GM19025 (cell line): ENCODE measurements around the gene METTL16.
A peak's percentile ranks its signal among the peaks of the same experiment; 100 is the strongest.

Experiments used
- ATAC-seq: cut with Tn5 transposase; IDR thresholded peaks from one replicate; pipeline ENCODE4 v1.9.1; 2021; ENCODE audit warnings: mild to moderate bottlenecking, low read depth, moderate library complexity; ENCODE audit not compliant: unreplicated experiment

METTL16 gene

GRCh38 chr17:2419486-2419885 lies 92.2 kb downstream of the METTL16 start:
- ATAC-seq: no peak

GRCh38 chr17:2418572-2418971 lies 93.1 kb downstream of the METTL16 start:
- no peak for ATAC-seq

DNA sequence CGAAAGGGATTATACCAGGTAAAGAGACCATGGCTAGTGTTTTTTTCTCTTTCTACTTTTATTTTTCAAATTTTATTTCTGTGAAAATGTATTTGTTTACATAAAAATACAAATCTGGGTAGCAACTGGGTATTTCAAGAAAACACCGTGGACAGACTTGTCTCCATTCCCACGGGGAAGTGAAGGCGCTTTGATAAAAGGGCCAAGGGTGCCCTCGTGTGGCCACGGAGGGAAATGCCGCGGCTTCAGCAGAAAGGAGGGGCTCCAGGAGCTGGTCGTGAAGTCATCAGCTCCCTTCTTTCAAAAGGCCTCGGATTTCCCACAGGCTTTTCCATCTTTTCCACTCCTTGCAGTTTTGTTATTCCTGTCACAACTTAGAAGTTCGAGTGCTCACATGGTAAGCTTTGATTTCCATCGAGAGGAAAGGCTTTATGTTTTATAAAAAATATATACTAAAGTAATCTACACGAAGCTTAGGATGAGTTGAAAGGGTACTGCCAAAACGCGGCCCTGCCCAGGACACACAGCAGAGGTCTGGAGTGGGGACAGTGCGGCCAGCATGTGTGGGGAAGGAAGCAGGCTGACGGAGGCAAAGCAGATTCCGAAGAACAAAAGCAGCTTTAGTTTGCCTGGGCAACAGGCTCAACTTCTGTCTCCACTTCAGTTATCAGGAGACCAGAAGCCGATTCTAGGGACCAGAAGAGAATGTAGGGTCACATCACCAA lies 95.5 kb downstream of the METTL16 start:
- no peak for ATAC-seq

DNA sequence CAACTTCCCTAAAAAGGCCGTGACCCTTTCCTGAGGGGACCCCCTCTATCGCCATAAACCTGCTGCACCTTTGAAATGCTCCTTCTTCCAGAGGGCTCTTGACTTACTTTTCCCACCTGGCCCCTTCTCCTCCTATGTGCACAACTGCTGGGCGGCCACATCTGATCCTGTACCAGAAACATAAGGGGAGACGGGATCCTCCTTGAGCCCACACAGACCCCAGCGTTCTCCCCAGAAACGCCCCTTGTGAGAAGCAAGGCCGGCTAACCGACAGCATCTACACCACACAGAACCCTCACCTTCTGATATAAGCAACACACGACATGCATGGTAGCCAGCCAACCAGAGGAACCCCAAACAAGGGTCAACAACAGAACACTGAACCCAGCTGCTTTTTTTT lies 96.6 kb downstream of the METTL16 start:
- no peak for ATAC-seq

DNA sequence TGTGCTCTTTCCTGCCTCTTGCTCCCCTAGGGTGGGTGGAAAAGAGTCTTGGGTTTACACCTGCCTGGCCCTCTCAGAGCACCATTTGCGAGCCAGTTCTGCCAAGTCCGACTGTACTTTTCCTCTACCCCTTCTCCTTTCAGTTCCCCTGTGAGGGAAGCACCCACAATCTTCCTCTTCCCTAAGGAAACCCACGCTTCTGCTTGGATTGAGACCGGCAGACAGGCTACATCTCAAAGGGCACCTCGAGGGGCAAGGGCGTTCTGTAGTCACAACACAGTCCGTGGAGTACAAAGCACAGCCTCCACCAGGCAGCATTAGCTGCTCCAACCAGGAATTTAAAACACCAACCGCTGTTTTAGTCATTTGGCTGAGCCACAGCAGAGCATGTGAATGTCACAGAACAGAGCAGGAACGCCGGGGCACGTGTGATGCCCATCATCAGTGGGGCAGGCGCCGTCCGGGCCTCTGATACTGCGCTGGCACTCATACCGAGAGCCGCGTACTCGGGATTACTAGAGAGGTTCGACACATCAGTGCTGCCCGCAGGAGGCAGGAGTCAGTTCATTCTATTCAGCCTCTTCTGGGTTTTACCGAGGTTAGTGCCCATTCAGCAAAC lies 97.1 kb downstream of the METTL16 start:
- ATAC-seq: no peak

- ATAC-seq: no peak
Observed at GRCh38 chr17:2412561-2413021, 99.1 kb downstream of the METTL16 start.

DNA sequence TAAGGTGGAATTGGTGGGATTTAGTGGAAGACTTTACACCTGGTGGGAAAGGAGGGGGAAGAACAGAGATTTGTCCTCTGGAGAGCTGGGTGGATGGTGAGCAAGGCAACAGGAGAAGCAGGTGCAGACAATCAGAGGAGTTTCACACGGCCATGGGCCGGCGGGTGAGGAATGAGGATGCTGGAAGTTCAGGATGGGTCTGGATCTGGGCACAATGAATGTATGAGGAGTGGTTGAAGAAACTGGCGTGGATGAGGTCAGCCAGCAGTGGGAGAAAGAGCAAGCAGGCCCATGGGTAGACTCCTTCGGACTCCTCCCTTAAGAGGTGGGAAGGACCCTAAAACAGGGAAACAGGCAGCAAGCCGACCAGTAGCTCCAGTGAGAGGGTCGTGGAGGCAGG lies 100.7 kb downstream of the METTL16 start:
- no peak for ATAC-seq

DNA sequence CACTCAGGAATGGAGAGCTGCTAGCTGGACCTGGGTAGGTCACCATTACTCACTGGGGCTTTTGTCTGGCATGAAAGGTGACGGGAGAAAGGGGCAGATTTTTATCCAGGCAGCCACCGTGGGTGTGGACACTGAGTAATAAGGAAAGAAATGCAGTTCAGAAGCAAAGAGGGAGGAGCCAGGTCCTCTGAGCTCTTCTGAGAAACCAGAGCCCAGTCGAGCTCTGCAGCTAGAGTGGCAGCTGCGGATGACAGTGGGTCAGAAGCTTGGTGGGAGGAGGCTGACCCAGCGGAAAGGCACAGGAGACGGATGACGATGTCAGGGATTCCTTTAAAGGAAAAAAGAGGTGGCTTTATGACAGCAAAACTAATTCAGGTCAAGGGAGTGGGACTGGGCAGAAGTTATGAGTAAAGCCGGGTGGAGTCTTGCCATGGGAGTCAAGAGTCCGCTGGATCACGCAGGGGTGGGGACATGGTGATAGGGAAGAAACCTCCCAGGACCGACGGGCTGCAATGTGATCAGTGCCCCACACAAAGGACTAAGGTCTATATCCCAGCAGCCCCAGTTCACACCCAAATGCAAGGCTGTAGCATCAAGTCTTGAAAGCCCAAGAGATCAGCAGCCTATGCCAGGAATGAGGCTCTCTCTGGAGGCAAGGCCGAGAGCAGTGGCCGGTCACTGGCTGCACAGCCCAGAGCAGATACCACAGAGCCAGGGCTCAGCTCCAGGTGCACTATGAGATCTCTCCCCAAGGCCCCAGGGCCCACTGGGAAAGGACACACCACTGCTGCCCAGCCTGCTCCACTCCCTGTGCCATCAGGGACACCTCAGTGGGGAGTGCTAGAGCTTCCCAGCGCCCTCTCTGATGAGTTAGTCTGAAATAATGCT lies 104.5 kb downstream of the METTL16 start:
- no peak for ATAC-seq

- no peak for ATAC-seq
Observed at GRCh38 chr17:2406271-2406902, 105.3 kb downstream of the METTL16 start.

DNA sequence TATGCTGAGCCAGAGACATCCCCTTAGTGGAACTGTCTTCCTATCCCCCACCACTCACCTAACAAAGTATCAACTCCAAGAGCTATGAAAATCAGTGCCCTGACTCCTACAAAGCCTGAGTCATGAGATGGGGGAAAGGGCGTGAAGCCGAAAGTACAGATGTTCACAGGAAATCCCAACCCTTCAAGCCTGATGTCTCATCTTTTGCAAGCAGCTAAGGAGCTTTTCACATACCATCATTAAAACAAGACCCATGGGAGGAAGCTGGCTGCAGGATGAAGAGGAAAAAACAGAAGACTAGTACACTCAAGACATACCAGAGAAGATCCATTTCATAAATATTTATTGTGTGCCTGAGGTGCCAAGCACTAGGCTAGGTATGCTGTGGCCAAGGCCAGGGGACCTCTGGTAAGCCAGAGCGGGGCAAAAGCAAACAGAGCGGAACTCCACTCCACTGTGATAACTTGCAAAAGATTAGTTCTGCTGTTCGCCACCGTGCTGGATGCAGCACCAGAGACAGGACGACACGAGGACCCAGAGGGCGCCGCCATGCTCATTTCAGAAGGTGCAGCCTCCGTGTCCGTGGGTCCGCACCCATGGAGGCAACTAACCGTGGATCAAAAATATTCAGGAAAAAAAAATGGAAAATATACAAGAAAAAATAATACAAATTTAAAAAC lies 106.3 kb downstream of the METTL16 start:
- no peak for ATAC-seq

- no peak for ATAC-seq
Observed at GRCh38 chr17:2403044-2403443, 108.6 kb downstream of the METTL16 start.

GRCh38 chr17:2402544-2402943 lies 109.1 kb downstream of the METTL16 start:
- no peak for ATAC-seq

DNA sequence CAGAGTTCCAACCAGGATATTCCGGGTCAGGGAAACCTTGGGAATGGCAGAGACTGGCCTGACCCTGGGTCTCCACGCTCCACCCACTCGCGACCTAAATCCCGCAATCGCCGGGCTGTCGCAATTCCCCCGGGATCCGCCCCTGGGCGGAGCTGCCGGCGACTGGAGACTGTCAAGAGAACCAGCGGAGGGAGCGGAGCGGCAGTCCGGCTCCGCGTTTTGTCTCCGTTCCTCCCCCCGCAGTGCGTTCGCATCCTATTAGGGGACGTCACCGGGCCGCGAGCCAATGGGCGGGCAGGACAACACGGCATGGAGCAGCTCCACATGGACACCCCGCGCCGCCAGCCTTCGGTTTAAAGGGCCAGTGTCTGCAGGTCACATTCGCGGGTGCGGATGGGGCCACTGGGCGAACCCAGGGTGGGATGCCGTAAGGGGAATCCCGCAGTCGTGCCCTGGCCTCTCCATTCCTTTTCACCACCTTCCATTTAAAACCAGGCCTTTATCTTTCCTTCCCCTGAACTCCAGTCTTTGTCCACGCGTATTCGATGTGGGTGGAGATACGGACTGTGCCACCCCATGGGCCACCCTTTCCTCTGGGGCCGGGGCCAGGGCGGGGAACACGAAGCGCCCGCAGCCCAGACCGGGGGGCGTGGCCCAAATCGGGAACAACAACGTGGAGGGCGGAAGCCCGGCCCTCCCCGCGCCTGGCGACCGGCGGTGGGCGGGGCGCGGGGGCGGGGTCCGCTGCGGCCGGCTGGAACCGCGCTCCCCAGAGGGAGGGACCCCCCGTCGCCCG lies 110.1 kb downstream of the METTL16 start:
- peak; percentile 43 for ATAC-seq

DNA sequence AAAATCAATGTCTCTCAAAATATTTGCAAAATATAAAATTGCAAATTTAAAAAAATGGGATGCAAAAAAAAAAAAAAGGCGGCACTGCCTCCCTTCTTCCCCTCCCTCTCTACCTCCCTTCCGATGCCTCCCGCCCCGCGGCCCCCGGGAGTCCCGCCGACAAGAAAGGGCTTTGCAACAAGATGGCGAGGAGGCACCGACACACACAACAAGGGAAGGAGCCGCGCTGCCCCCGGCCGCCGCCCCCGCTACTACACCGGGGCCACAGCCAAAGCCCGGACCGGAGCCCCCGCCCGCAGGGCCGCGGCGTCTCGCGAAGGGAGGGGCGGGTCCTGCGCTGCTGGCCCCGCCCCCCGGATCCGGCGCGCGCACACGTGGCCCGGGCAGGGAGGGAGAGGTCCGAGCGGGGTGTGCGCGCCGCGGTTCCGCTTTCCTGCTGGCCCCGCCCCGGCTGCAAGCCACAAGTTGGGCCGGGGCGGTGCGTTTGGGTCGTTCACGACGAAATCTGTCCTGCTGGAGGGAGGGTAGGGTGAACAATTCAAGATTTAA lies 110.7 kb downstream of the METTL16 start, which contains the start of gene MNT:
Gene MNT, minus strand, starts transcription at position 184 of the 549 bp plus-strand sequence. CDS start 348 bp downstream, outside the sequence.
- peak; percentile 28 for ATAC-seq

GRCh38 chr17:2400474-2400866 lies 111.2 kb downstream of the METTL16 start:
- ATAC-seq: no peak

DNA sequence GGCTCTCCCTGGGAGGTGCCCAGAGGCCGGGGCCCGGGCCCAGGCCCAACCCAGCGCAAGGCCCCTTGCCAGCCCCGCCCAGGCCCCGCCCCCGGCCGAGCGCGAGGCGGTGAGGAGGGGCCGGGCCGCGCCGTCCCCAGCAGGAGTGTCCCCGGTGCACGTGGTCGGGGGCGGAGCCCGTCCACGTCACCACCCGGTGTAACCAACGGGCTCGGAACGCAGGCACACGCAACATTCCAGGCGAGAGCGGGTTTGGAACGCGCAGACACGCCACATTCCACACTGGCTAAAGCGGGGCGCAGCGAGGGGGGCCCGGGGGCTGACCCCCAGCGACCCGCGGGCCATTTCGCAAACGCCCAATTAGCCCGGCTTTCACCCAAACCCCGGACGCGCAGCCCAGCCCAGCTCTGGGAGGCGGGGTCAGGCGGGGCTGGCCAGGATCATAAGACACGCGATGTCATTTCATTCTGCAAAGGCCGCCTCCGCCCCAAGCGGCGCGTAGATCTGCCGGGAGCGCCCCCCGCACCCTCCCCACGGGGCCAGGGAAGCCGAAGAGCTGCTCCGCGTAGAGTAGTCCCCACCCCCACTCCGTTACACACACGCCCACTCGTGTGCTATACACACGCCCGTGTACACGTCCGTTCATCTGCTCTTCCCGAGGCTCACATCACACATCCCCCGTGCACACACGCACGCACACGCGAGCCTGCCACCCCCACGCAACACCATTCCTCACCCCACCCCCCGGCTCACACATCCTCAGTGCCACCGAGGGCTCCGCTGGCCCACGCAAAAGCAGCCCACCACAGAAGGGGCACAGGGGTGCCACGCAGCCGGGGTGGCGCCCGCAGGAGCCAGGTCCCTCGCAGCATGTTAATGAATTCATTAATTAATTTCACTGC lies 111.9 kb downstream of the METTL16 start:
- ATAC-seq: peak; percentile 45

DNA sequence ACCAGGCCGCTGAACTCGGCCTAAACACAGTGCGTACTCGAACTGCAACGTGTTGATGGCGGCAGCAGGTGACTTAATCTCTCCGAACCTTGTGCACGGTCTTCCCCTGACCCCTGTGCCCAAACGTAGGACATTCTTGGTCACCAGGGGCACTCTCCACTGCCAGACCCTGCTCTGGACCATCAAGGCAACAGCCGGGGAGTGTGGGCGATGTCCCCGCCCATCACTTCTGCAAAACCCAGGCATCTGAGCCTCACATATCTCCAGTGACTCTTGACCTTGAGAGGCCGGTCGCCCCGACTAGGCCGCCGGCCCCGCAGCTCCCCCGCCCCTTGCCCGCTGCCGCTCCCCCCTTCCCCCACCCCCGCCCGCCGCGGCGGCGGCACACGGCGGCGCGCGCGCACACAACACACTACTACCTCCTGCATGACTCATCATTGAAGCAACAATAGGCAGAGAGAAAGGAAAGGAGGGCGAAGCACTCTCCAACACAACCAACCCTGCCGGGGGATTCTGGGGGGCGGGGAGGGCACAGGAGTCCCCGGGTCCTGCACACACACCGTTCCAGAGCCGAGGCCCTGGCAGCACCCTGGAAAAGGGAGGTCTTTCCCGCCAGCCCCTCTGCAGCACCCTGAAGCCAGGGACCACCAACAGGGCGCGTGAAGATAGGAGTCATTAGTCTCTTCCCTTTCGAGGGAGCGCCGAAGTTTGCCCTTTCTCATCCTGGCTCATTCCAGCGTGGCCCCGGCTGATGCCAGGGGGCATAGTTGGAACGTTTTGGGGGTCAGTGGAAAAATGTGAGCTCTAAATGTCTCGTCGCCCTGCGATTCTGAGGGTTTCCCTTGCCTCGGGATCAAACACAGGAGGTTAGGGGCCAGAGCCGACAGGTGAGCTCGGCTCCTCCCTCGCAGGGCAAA lies 112.8 kb downstream of the METTL16 start:
- ATAC-seq: no peak
